T-helper 17 cell (primary cell): ENCODE results near the gene STUM. TPM values are rescaled to one million over a fixed set of nuclear protein-coding genes. Genes with fewer than 3 reads are reported as not detected.

ENCODE experiments used
- ATAC-seq: fragments of 150-1000 bp; cut with Tn5 transposase; 2 replicates; pipeline ENCODE4 v1.10.0; 2021; ENCODE audit warnings: mild to moderate bottlenecking, moderate library complexity
- DNase-seq, 3 donors: peaks; one replicate each; pipeline versions ENCODE4 v3.0.0 to v3.0.0-alpha.2; 2020 to 2021
- H3K9me3 ChIP-seq: one replicate; pipeline ENCODE4 v1.7.0; 2013; ENCODE audit warnings: low read length, mild to moderate bottlenecking; ENCODE audit not compliant: control insufficient read depth, poor library complexity, severe bottlenecking
- H3K27ac Mint-ChIP-seq: one replicate; pipeline ENCODE4 v1.8.0; 2022; ENCODE audit warnings: mild to moderate bottlenecking, moderate library complexity, mixed read lengths
- H3K27me3 Mint-ChIP-seq: one replicate; pipeline ENCODE4 v1.8.0; 2022; ENCODE audit warnings: mixed read lengths
- H3K36me3 Mint-ChIP-seq: one replicate; pipeline ENCODE4 v1.8.0; 2022; ENCODE audit warnings: low read depth, mixed read lengths
- H3K4me1 Mint-ChIP-seq: one replicate; pipeline ENCODE4 v1.8.0; 2022; ENCODE audit warnings: mild to moderate bottlenecking, mixed read lengths
- H3K4me3 Mint-ChIP-seq: one replicate; pipeline ENCODE4 v1.8.0; 2022; ENCODE audit warnings: mild to moderate bottlenecking, moderate library complexity, mixed read lengths
- total RNA-seq, 4 donors: library from RNA in 2 of 4; stranded (reverse) in 2 of 4; gene quantifications; one replicate each; pipeline ENCODE4 v1.2.3 and lab custom pipeline; 2022 to 2026

The STUM gene
- total RNA-seq, 2 donors from 2014 or later: not detected

- Mint-ChIP-seq H3K27me3 (no peaks in the 10 kb centered on the region), H3K4me1 (peaks cover 36% of the 10 kb centered on the region), H3K36me3 (no peaks in the 10 kb centered on the region), H3K27ac (no peak overlapping the region), H3K4me3 (no peak overlapping the region)
- no peak for DNase-seq
- no peak for ATAC-seq
- no peaks in the 10 kb centered on the region for H3K9me3 ChIP-seq
Measured at GRCh38 chr1:226651732-226652105, 103.2 kb downstream of the STUM start.

- DNase-seq (no peak), ATAC-seq (no peak)
- Mint-ChIP-seq H3K36me3 (no peaks in the 10 kb centered on the region), H3K27ac (no peak overlapping the region), H3K4me3 (peak overlapping the region; percentile 63), H3K27me3 (no peaks in the 10 kb centered on the region), H3K4me1 (peaks cover 42% of the 10 kb centered on the region)
- no peaks in the 10 kb centered on the region for H3K9me3 ChIP-seq
Measured at GRCh38 chr1:226652613-226653012, 104.0 kb downstream of the STUM start.

GRCh38 chr1:226653311-226653921, 104.9 kb downstream of the STUM start:
- ATAC-seq: peak; percentile 84
- no peaks in the 10 kb centered on the region for H3K9me3 ChIP-seq
- peaks cover 41% of the 10 kb centered on the region for H3K4me1 Mint-ChIP-seq
- no peaks in the 10 kb centered on the region for H3K36me3 Mint-ChIP-seq
- no peaks in the 10 kb centered on the region for H3K27me3 Mint-ChIP-seq
- H3K27ac Mint-ChIP-seq: no peak overlapping the region
- DNase-seq: peak; percentile 46 to 61 (median 47)
- H3K4me3 Mint-ChIP-seq: peak overlapping the region; percentile 94

- DNase-seq: no peak
- Mint-ChIP-seq H3K27ac (no peak overlapping the region), H3K4me3 (peak overlapping the region; percentile 94), H3K36me3 (no peaks in the 10 kb centered on the region), H3K4me1 (peaks cover 38% of the 10 kb centered on the region), H3K27me3 (no peaks in the 10 kb centered on the region)
- H3K9me3 ChIP-seq: no peaks in the 10 kb centered on the region
- ATAC-seq: peak; percentile 1
Measured at GRCh38 chr1:226654046-226654667, 105.6 kb downstream of the STUM start.

- Mint-ChIP-seq H3K27me3 (no peaks in the 10 kb centered on the region), H3K4me1 (peaks cover 38% of the 10 kb centered on the region), H3K36me3 (no peaks in the 10 kb centered on the region), H3K4me3 (peak overlapping the region; percentile 94), H3K27ac (no peak overlapping the region)
- ATAC-seq (no peak), DNase-seq (no peak)
- H3K9me3 ChIP-seq: no peaks in the 10 kb centered on the region
Measured at GRCh38 chr1:226654668-226655055, 106.1 kb downstream of the STUM start.

GRCh38 chr1:226655251-226656163, 106.9 kb downstream of the STUM start:
- Mint-ChIP-seq H3K4me1 (peaks cover 38% of the 10 kb centered on the region), H3K4me3 (peak overlapping the region; percentile 94), H3K27me3 (no peaks in the 10 kb centered on the region), H3K36me3 (peaks cover 1% of the 10 kb centered on the region), H3K27ac (no peak overlapping the region)
- H3K9me3 ChIP-seq: no peaks in the 10 kb centered on the region
- ATAC-seq (no peak), DNase-seq (no peak)

GRCh38 chr1:226656201-226656600, 107.6 kb downstream of the STUM start:
- H3K36me3 Mint-ChIP-seq: peaks cover 2% of the 10 kb centered on the region
- DNase-seq: no peak
- H3K4me3 Mint-ChIP-seq: peak overlapping the region; percentile 45
- peaks cover 41% of the 10 kb centered on the region for H3K4me1 Mint-ChIP-seq
- ATAC-seq: no peak
- no peaks in the 10 kb centered on the region for H3K9me3 ChIP-seq
- H3K27ac Mint-ChIP-seq: no peak overlapping the region
- no peaks in the 10 kb centered on the region for H3K27me3 Mint-ChIP-seq

GRCh38 chr1:226656601-226657277, 108.2 kb downstream of the STUM start:
- DNase-seq: peak in 1 of 3 donors; percentile 30
- Mint-ChIP-seq H3K36me3 (peaks cover 2% of the 10 kb centered on the region), H3K27me3 (no peaks in the 10 kb centered on the region), H3K4me1 (peaks cover 47% of the 10 kb centered on the region), H3K27ac (no peak overlapping the region), H3K4me3 (peak overlapping the region; percentile 45)
- peak; percentile 57 for ATAC-seq
- no peaks in the 10 kb centered on the region for H3K9me3 ChIP-seq

- no peak for DNase-seq
- Mint-ChIP-seq H3K27me3 (no peaks in the 10 kb centered on the region), H3K27ac (no peak overlapping the region), H3K4me3 (peak overlapping the region; percentile 39), H3K4me1 (peaks cover 57% of the 10 kb centered on the region), H3K36me3 (peaks cover 2% of the 10 kb centered on the region)
- no peak for ATAC-seq
- no peaks in the 10 kb centered on the region for H3K9me3 ChIP-seq
Measured at GRCh38 chr1:226657895-226658545, 109.5 kb downstream of the STUM start.

GRCh38 chr1:226658546-226659125, 110.1 kb downstream of the STUM start:
- no peak for ATAC-seq
- Mint-ChIP-seq H3K4me1 (peaks cover 63% of the 10 kb centered on the region), H3K36me3 (peaks cover 2% of the 10 kb centered on the region), H3K27me3 (no peaks in the 10 kb centered on the region), H3K4me3 (peak overlapping the region; percentile 79), H3K27ac (no peak overlapping the region)
- no peak for DNase-seq
- H3K9me3 ChIP-seq: no peaks in the 10 kb centered on the region
